Bronchial epithelial cell (primary cell): ENCODE measurements around the gene FARP1. TPM values are rescaled to one million over a fixed set of nuclear protein-coding genes. Genes with fewer than 3 reads are reported as not detected.

Experiments used
- DNase-seq: peaks from one replicate; pipeline ENCODE4 v3.0.0-alpha.2; 2010; ENCODE audit warnings: low read depth
- FAIRE-seq: peaks from 2 replicates; lab custom pipeline; 2011; peaks lifted over from hg19 to GRCh38; lab: Jason Lieb, UNC
- H3K27me3 ChIP-seq: 2 replicates; pipeline ENCODE4 v1.5.1; 2011; ENCODE audit warnings: low read length; ENCODE audit not compliant: control insufficient read depth, insufficient read depth
- H3K36me3 ChIP-seq: 2 replicates; pipeline ENCODE4 v1.5.1; 2011; ENCODE audit warnings: low read length; ENCODE audit not compliant: control insufficient read depth, insufficient read depth
- H3K4me3 ChIP-seq: 2 replicates; pipeline ENCODE4 v1.5.1; 2011; ENCODE audit warnings: mild to moderate bottlenecking, low read depth, low read length, control low read depth
- total RNA-seq: library from RNA; depleted of rRNA; stranded (reverse); fragments of >200 nt; gene quantifications from 2 replicates; pipeline ENCODE4 v1.2.1, GENCODE V29; 2014
- TF ChIP-seq, protein P1 (sequence below): IDR thresholded peaks from 2 replicates; pipeline ENCODE4 v1.5.1; 2011; ENCODE audit warnings: mild to moderate bottlenecking, moderate library complexity, low read length, control low read depth, inconsistent platforms; ENCODE audit not compliant: insufficient read depth, severe bottlenecking

The FARP1 gene
- total RNA-seq, 1 donor from 2014 or later: 11.1 TPM

- Histone ChIP-seq H3K27me3 (no peaks in the 10 kb centered on the region), H3K4me3 (no peak overlapping the region), H3K36me3 (no peaks in the 10 kb centered on the region)
- DNase-seq: no peak
- TF ChIP-seq, protein P1, sequence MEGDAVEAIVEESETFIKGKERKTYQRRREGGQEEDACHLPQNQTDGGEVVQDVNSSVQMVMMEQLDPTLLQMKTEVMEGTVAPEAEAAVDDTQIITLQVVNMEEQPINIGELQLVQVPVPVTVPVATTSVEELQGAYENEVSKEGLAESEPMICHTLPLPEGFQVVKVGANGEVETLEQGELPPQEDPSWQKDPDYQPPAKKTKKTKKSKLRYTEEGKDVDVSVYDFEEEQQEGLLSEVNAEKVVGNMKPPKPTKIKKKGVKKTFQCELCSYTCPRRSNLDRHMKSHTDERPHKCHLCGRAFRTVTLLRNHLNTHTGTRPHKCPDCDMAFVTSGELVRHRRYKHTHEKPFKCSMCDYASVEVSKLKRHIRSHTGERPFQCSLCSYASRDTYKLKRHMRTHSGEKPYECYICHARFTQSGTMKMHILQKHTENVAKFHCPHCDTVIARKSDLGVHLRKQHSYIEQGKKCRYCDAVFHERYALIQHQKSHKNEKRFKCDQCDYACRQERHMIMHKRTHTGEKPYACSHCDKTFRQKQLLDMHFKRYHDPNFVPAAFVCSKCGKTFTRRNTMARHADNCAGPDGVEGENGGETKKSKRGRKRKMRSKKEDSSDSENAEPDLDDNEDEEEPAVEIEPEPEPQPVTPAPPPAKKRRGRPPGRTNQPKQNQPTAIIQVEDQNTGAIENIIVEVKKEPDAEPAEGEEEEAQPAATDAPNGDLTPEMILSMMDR: no peak
- FAIRE-seq: no peak
Observed at GRCh38 chr13:98312606-98313005, 169.7 kb downstream of the FARP1 start.

DNA sequence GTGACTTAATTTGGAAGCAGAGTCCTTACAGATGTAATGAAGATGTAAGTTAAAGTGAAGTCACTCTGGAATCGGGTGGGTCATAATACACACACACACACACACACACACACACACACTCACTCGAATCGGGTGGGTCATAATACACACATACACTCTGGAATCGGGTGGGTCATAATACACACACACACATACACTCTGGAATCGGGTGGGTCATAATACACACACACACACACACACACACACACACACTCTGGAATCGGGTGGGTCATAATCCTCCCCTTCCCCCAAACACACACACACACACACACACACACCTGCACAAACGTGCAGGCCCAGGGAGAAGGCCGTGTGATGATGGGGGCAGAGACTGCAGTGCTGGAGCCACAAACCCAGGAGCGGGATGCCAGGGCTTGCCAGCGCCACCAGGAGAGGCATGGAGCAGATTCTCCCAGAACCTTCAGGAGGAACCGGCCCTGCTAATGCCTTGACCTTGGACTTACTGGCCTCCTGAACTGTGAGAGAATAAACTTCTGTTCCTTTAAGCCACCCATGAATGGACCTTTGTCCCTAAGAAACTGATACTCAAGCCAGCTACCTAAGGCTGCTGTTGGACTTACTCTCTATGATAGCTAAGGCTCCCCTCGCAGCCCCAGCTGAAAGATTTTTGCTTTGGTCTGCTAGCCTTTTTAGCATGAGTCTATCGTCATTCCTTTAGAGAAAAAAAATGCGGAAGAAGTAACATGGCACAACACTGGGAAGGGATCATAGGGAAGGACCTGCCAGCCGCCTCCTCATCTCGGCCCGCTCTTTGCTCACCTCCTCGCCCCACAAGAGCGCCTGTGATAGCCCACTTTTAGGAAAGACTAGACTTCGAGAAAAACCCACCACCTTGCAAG, 170.4 kb downstream of the FARP1 start:
- H3K4me3 ChIP-seq: no peak overlapping the region
- TF ChIP-seq, protein P1: no peak
- H3K27me3 ChIP-seq: no peaks in the 10 kb centered on the region
- no peak for FAIRE-seq
- H3K36me3 ChIP-seq: no peaks in the 10 kb centered on the region
- no peak for DNase-seq

GRCh38 chr13:98313922-98314292, 171.0 kb downstream of the FARP1 start:
- Histone ChIP-seq H3K4me3 (no peak overlapping the region), H3K27me3 (no peaks in the 10 kb centered on the region), H3K36me3 (no peaks in the 10 kb centered on the region)
- TF ChIP-seq, protein P1: no peak
- DNase-seq (peak; percentile 50), FAIRE-seq (no peak)

DNA sequence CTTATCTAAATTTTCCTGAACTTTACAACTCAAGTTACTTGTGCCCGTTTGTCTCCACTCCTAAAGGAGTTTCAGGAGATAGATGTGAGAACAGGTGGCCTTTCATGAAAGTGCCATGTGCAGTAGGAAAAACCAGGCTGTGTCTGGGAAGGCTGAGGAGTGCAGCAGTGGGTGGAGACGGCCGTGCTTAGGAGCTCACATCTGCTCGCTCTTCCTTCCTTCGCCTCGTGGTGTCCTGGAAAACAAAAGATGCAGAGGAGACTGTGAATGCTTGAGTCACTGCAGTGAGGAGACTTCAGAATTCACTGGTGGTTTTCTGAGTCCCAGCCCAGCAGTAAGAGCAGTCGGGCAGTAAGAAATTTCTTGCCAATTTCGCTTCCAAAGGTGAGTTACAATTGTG, 172.6 kb downstream of the FARP1 start:
- TF ChIP-seq, protein P1: no peak
- no peaks in the 10 kb centered on the region for H3K27me3 ChIP-seq
- H3K36me3 ChIP-seq: no peaks in the 10 kb centered on the region
- no peak overlapping the region for H3K4me3 ChIP-seq
- no peak for FAIRE-seq
- no peak for DNase-seq

- TF ChIP-seq, protein P1: no peak
- DNase-seq (no peak), FAIRE-seq (no peak)
- no peaks in the 10 kb centered on the region for H3K27me3 ChIP-seq
- H3K4me3 ChIP-seq: no peak overlapping the region
- no peaks in the 10 kb centered on the region for H3K36me3 ChIP-seq
Observed at GRCh38 chr13:98315902-98316301, 173.0 kb downstream of the FARP1 start.
